GM19351 (cell line): ENCODE results near the gene PRR14.
A peak's percentile ranks its signal among the peaks of the same experiment; 100 is the strongest.
"Not testable (repeated sequence)": the region's sequence is repeated elsewhere in the genome, so short reads cannot be mapped to it uniquely, and the experiment has no call there.

Source experiments
- ATAC-seq: cut with Tn5 transposase; IDR thresholded peaks from one replicate; pipeline ENCODE4 v1.9.1; 2021; ENCODE audit warnings: mild to moderate bottlenecking, moderate library complexity; ENCODE audit not compliant: unreplicated experiment

The PRR14 gene

DNA sequence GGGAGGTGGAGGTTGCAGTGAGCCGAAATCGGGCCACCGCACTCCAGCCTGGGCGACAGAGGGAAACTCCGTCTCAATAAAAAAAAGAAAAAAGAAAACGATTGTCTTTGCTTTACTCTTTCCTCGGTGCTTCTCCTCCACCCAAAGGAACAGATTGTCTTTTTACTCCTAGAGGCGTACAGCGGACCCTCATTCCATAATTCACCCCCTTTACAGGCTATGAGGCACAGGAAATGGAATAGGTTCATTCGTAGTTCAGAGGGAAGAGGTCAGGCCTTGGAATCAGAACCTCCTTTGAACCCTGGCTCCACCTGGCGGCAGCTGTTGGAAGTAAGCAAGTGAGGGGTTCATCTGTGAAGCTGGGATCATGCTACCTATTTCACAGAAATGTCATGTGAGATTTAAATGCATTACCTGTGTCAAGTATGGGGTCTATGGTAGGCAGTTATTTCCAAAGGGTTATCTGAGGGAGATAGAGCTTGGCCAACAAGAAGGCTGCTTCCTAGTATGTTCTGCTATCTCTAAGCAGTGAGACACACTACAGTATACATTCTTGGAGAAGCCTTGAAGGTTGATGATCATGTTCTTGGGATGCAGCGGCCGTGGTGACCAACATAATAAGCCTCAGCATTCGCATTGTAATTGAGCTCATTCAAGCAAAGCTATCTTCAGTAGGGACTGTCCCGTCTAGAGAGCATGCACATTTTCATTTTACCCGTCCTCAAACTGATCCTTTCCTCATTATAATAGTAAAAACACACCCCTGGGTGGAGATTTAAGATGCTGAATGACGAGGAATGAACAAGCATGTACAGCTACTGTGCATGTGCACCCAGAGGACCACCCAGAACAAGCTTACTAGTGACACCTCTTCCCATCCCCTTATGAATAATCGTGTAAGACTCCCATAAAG, 21.9 kb upstream of the PRR14 start:
- ATAC-seq: no peak

- ATAC-seq: not testable (repeated sequence)
These were observed 18.3 kb upstream of the PRR14 start for GRCh38 chr16:30632454-30632853.

- ATAC-seq: no peak
These were observed 17.2 kb upstream of the PRR14 start for GRCh38 chr16:30633526-30633925.

DNA sequence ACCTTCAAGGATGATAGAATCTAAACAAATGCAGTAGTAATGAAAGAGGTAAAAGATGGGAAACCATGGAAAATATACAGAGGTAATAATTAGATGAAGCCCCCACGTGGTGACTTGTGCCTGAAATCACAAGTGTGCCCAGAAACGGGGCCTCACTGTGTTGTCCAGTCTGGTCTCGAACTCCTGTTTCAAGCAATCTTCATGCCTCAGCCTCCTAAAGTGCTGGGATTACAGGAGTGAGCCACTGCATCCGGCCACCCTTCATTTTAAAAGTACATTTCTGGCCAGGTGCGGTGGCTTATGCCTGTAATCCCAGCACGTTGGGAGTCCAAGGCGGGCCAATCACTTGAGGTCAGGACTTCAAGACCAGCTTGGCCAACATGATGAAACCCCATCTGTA, 14.2 kb upstream of the PRR14 start:
- ATAC-seq: no peak

DNA sequence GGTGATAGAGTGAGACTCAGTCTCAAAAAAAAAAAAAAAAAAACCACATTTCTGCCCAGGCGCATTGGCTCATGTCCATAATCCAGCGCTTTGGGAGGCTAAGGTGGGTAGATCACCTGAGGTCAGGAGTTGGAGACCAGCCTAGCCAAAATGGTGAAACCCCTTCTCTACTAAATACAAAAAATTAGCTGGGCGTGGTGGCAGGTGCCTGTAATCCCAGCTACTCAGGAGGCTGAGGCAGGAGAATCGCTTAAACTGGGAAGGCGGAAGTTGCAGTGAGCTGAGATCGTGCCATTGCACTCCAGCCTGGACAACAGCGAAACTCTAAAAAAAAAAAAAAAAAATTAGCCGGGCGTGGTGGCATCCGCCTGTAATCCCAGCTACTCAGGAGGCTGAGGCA, 13.6 kb upstream of the PRR14 start:
- ATAC-seq: not testable (repeated sequence)

- no peak for ATAC-seq
These were observed 12.8 kb upstream of the PRR14 start for GRCh38 chr16:30637944-30638343.

- no peak for ATAC-seq
These were observed 9.3 kb upstream of the PRR14 start for GRCh38 chr16:30641378-30641982.

- no peak for ATAC-seq
These were observed 6.4 kb upstream of the PRR14 start for GRCh38 chr16:30644334-30644830.

DNA sequence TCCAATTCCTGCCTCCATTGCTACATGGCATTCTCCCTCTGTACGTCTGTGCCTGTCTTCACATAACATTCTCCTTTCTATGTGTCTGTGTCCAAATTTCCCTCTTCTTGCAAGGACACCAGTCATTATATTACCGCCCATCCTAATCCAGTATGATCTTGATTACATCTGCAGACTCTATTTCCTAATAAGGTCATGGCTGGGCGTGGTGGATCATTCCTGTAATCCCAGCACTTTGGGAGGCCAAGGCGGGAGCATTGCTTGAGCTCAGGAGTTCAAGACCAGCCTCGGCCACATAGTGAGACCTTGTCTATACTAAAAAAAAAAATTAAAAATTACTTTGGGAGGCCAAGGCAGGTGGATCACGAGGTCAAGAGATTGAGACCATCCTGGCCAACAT, 5.0 kb upstream of the PRR14 start:
- ATAC-seq: no peak

- ATAC-seq: no peak
These were observed 3.5 kb upstream of the PRR14 start for GRCh38 chr16:30647274-30647571.

DNA sequence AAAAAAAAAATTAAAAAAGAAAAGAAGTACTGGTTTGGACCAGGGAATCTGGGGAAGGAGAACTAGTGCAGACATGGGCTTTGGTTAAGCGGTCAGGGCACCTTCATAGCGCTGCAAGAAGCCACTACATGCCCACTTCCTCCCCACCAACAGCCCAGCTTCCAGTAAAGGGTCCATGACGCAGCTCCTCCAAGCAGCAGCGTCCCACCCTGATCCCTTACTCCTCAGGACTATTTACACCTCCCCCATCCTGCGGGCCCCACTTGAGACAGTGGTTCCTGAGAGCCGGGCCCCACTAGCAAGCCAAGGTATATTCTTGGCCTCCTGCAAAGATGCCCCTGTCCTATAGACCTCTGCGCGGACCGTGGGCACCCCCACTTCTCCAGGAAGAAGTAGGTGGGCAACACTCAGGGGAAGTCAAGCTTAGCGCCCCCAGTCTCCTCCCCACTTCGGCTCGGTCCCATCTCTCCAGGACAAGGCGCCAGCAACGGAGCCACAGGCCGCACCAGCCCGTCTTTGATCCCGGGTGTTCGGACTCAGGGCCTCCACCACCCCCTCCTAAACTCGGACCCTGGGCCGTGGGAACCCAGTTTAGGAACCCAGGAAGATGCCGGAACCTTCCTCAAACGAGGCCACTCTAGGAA, 913 bp upstream of the PRR14 start:
- ATAC-seq: no peak

DNA sequence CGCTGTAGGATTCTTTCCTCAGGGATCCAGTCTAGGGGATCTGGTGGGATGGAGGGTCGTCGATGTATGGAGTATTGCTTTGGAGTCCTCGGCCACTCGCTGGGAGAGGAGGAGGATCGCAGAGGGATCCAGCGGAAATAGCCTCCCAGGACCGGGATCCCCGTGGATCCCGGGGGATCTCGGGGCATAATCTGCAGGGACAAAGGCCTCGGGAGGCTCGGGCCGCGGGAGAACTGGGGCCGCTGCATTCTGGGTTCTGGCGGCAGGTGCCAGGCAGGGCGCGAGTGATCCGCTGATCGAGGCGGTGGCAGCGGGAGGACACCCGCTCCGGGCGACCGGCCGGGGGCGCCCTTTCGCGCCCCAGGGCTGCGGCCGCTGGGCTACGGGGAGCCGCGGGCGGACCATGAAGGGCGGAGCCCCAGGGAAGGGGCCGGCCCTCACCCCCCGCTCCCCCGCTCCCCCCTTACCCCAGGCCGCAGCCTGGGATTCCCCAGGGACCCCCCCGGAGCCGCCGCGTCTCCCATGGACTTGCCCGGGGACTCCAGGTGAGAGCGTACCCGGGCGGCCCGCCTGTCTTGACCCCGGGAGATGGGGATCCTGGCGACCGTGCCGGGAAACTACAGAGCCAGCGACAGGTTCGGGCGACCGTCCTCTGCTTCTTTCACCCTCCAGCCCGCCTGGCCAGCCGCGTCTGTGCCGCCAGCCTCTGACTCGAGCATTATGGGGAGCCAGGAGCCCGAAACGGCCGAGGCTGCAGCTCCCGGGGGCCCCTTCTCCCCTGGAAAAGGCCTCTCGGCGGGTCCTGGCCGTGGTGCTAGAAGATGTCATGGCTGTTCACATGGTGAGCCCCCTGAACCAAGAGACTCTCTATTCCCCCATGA, 604 bp downstream of the PRR14 start:
- ATAC-seq: peak; percentile 50

GRCh38 chr16:30652005-30652296, 1.2 kb downstream of the PRR14 start:
- ATAC-seq: no peak

DNA sequence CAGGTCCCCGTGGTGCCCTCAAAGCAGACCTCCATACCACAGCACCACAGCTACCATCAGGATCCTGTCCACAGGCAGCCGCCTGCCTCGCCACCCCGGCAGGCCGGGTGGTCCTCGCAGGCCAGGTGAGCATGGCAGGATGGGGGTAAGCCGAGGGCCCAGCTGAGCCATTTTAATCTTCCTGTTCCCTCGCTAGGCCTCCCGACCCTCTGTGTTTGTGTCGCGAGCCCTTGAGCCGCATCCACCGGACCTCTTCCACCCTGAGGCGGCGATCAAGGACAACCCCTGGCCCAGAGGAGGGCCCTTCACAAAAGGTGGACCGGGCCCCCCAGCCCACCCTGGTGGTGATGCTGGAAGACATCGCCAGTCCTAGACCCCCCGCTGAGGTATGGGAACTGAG, 2.0 kb downstream of the PRR14 start:
- no peak for ATAC-seq

GRCh38 chr16:30654856-30655255, 4.1 kb downstream of the PRR14 start:
- no peak for ATAC-seq

- ATAC-seq: no peak
These were observed 5.1 kb downstream of the PRR14 start for GRCh38 chr16:30655815-30656347.

DNA sequence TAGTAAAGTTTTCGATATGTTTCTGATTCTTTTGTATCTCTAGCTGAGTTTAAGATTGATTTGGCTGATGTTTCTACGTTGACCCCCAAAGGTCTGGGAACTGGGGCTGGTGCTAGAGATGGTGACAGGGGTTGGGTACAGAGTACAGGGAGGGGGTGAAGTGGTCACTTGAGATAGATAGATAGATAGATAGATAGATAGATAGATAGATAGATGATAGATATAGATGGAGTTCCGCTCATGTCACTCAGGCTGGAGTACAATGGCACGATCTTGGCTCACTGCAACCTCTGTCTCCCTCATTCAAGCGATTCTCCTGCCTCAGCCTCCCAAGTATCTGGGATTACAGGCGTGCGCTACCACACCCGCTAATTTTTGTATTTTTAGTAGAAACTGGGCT, 5.6 kb downstream of the PRR14 start:
- ATAC-seq: no peak

DNA sequence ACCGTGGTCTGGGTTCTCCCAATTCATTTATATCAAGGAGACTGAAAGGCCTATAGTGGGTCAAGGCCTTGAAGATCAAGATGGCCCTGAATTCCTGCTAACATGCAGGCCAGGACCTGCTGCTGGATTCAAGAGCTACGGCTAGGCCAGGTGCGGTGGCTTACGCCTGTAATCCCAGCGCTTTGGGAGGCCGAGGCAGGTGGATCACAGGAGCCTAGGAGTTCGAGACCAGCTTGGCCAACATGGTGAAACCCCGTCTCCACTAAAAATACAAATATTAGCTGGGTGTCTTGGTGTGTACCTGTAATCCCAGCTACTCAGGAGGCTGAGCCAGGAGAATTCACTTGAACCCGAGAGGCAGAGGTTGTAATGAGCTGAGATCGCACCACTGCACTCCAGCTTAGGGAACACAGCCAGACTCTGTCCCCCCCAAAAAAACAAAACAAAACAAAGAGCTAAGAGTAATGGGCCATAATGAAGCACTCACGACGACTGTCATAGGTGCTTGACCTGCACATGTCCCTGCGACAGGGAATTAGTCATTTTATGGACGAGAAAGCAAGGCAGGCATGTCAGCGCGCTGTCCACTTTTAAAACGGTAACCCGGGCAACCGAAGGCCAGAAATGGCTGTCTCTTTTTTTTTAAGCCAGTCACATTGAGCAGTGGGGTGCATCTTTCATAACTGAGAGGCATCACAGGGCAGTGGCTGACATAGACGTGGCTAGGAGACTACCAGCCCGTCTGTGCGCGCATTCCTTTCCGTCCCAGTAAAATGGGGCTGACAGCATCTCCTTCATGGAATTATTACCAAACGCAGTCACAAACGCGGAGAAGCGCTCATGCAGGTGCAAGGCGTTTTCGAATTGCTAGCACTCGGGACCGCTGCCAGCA, 6.5 kb downstream of the PRR14 start:
- no peak for ATAC-seq

DNA sequence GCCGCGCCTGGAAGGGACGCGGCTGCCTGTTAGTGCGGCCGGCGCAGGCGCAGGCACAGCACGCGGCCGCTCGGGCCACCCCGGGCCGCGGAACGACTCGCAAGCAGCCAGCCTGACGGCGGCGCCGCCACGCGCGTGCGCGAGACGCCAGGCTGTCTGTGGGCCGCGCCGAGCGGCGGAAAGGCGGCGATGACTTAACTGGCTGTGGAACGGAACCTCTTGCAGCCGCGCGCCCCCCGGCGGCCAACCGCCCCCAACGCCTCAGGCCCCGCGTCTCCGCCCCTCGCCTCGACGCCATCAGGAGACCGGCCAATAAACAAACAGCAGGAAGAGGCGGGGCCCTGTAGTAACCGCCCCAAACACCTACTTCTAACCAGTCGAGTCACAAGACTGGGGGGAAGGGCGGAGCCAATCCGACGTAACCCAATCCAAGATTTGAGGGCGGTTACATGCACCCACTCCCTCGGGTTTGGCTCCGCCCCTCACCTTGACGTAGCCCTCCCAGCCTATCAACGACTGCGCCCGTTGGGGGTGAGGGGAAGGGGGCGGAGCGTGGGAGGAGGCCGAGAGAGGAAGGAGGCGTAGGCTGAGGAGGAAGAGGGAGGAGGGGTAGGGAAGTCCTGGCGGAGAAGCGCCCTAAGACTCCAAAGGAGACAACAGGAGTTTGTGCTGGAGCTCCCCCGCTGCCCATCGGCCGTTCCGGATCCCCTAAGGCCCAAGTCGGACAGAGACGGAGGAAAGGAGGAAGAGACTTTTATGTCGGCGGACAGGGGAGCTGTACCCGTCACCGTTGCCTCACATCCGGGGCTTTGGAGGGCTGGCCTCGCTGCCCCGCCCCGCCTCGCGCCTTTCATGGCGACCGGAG, 7.3 kb downstream of the PRR14 start, which contains the start of gene FBRS:
Gene FBRS (plus strand): TSS at position 566 of the 865 bp plus-strand sequence. CDS start 1,088 bp downstream, outside the sequence.
- peak; percentile 60 for ATAC-seq
